Immature natural killer cell (primary cell): ENCODE data around the gene CUL4A. TPM values are rescaled to one million over a fixed set of nuclear protein-coding genes. Genes with fewer than 3 reads are reported as not detected.

Source experiments
- DNase-seq, 3 donors: peaks; one replicate each; pipeline ENCODE4 v3.0.0; 2022; ENCODE audit warnings: mixed read lengths in 1 of 3
- H3K27ac Mint-ChIP-seq, 6 donors: one replicate each; pipeline ENCODE4 v1.8.0; 2020; ENCODE audit warnings: mixed read lengths in 6 of 6, mild to moderate bottlenecking in 5 of 6, inconsistent platforms in 4 of 6, moderate library complexity in 3 of 6
- H3K27me3 Mint-ChIP-seq, 3 donors: one replicate each; pipeline ENCODE4 v1.8.0; 2020 to 2021; ENCODE audit warnings: low read depth in 3 of 3, mild to moderate bottlenecking in 3 of 3, mixed read lengths in 3 of 3, moderate library complexity in 3 of 3, inconsistent platforms in 1 of 3
- H3K36me3 Mint-ChIP-seq, 3 donors: one replicate each; pipeline ENCODE4 v1.8.0; 2020; ENCODE audit warnings: mixed read lengths in 3 of 3, inconsistent platforms in 2 of 3, mild to moderate bottlenecking in 2 of 3
- H3K4me1 Mint-ChIP-seq, 2 donors: one replicate each; pipeline ENCODE4 v1.8.0; 2020; ENCODE audit warnings: inconsistent platforms in 2 of 2, mild to moderate bottlenecking in 2 of 2, mixed read lengths in 2 of 2, moderate library complexity in 1 of 2
- H3K4me3 Mint-ChIP-seq, 5 donors: one replicate each; pipeline ENCODE4 v1.8.0; 2020; ENCODE audit warnings: mild to moderate bottlenecking in 5 of 5, mixed read lengths in 5 of 5, inconsistent platforms in 3 of 5, moderate library complexity in 3 of 5
- H3K9me3 Mint-ChIP-seq, 6 donors: one replicate each; pipeline ENCODE4 v1.8.0; 2020; ENCODE audit warnings: mild to moderate bottlenecking in 6 of 6, mixed read lengths in 6 of 6, inconsistent platforms in 4 of 6, moderate library complexity in 3 of 6
- polyA plus RNA-seq, 3 donors: library from polyadenylated mRNA; unstranded; fragments of 300-500 nt; fragmentation: Illumina TruSeq; gene quantifications; one replicate each; pipeline ENCODE4 v1.2.3, GENCODE V29; 2021

Gene CUL4A
- polyA plus RNA-seq, 3 donors from 2014 or later, result 27.8 to 56.4 (median 53.3) TPM

DNA sequence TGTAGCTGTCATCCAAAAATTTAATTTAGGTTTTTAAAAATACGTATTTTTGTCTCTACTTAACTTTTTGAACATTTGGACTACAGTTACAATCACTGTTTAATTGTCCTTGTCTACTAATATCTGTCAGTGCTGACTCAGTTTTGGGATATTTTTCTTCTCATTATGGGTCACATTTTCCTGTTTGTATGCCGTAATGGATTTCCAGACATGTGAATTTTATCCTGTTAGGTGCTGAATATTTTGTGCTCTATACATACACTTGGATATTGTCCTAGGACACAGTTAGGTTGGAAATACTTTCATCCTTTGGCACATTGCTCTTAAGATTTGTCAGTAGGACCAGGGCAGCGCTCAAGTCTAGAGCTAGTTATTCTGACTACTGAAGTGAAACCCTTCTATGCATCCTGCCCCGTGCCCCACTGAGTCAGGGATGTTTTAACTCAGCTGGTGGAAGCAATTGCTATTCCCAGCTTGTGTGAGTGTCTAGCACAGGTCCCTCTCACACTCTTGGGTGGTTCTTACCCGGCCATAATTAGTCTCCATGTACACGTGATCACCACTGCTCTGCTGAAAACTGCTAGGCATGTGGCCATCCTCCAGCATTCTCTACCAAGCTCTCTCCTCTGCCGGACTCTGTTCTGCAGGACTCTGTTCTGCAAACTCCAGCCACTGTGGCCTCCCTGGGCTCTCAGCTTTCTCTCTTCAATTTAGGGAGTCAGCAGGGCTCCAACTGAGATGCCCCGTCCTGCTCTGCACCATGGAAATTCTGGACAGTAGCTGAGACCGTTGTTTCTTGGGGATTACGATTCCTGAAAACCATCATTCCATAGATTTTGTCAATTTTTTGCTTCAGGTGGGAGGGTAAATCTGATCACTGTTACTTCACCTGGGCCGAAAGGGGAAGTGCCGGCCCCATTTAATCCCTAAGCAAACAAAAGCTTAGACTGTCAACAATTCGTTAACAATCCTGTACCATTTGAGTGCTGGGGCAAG, 39.8 kb upstream of the CUL4A start:
- Mint-ChIP-seq H3K9me3 (no peaks in the 10 kb centered on the region), H3K27ac (peak overlapping the region in 5 of 6 donors; percentile 40 to 83 (median 60)), H3K36me3 (peaks cover 10 to 36% (median 25%) of the 10 kb centered on the region in 3 donors), H3K4me3 (peak overlapping the region in 1 of 5 donors; percentile 11), H3K4me1 (peaks cover 69 to 77% of the 10 kb centered on the region in 2 donors), H3K27me3 (peaks cover 0 to 3% (median 0%) of the 10 kb centered on the region in 3 donors)
- no peak for DNase-seq

DNA sequence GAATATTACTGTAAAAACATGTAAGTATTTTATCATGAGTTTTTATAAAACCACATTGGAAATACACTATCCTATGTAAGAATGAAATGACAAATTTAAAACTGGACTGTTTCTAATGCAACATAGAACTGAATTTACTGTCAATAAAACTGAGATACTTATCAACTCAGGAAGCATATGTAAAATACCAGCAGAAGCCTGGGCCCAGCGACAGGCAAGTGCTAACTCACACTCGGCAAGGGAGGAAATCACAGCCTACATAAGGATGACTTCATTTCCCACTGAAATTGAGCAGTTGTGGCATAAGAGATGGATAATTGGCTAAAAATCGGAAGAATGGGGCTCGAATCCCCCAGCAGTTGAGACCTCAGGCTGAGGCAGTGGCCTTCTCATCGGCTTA, 38.9 kb upstream of the CUL4A start:
- peaks cover 10 to 42% (median 25%) of the 10 kb centered on the region in 3 donors for H3K36me3 Mint-ChIP-seq
- H3K27ac Mint-ChIP-seq, result peak overlapping the region; percentile 68 to 97 (median 80)
- peak in 2 of 3 donors; percentile 38 to 39 for DNase-seq
- no peaks in the 10 kb centered on the region for H3K9me3 Mint-ChIP-seq
- H3K4me1 Mint-ChIP-seq, result peaks cover 78 to 81% of the 10 kb centered on the region in 2 donors
- H3K27me3 Mint-ChIP-seq, result peaks cover 0 to 3% (median 0%) of the 10 kb centered on the region in 3 donors
- peak overlapping the region; percentile 51 to 67 (median 65) for H3K4me3 Mint-ChIP-seq

DNA sequence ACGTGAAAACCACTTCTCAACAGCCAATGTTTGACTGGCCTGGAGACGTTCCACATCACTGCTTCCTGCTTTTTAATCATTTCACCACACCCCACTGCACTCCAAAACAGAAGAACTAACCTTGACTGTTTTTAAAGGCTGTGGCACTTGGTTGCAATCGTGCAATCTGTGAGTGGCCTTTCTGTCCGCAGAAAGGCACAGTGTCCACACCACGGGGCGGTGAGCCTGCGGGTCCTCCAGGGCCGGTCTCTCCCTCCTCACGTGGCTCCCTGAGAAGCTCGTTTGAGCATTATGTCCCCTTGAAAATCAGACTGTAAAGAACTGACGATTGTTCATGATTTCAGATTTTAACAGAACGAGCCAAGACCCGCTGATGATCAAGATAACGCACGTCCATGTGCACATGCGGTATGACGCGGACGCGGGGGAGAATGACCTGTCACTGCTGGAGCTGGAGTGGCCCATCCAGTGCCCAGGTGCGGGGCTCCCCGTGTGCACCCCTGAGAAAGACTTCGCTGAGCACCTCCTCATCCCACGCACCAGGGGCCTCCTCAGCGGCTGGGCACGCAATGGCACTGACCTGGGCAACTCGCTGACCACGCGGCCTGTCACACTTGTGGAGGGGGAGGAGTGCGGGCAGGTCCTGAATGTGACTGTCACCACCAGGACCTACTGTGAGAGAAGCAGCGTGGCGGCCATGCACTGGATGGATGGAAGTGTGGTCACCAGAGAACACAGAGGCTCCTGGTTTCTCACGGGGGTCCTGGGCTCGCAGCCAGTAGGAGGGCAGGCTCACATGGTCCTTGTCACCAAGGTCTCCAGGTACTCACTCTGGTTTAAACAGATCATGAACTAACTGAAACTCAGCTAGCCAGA, 37.9 kb upstream of the CUL4A start:
- H3K27me3 Mint-ChIP-seq, result peaks cover 3 to 8% (median 3%) of the 10 kb centered on the region in 3 donors
- H3K27ac Mint-ChIP-seq, result peak overlapping the region; percentile 73 to 97 (median 80)
- peaks cover 79 to 83% of the 10 kb centered on the region in 2 donors for H3K4me1 Mint-ChIP-seq
- no peaks in the 10 kb centered on the region for H3K9me3 Mint-ChIP-seq
- H3K36me3 Mint-ChIP-seq, result peaks cover 14 to 46% (median 29%) of the 10 kb centered on the region in 3 donors
- DNase-seq, result no peak
- H3K4me3 Mint-ChIP-seq, result peak overlapping the region in 4 of 5 donors; percentile 5 to 63 (median 48)

DNA sequence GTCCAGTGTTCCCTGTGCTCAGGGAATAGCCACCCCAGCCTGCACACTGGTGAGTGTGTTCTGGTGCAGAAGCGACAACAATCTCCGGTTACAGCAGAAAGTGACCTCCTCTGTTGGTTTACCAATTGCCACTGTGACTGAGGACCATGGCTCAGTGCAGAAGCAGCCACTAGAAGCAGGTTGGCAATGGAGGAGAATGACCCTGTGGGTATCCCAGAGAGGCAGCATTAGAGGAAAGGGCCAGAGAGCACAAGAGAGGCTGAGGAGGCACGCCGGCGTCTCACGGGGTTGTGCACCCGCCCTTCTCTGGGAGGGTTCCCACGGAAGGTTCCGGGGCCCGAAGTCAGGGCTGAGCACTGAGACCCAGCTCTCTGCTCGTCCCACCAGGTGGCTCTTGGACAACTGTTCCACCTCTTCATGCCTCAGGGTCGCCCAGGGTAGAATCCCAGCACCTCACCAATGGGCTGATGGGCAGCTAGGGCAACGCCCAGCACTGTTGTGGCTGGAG, 36.9 kb upstream of the CUL4A start:
- no peaks in the 10 kb centered on the region for H3K9me3 Mint-ChIP-seq
- peaks cover 15 to 45% (median 25%) of the 10 kb centered on the region in 3 donors for H3K36me3 Mint-ChIP-seq
- H3K27ac Mint-ChIP-seq, result peak overlapping the region; percentile 23 to 97 (median 51)
- peaks cover 3 to 7% (median 6%) of the 10 kb centered on the region in 3 donors for H3K27me3 Mint-ChIP-seq
- peak overlapping the region in 2 of 5 donors; percentile 29 to 30 for H3K4me3 Mint-ChIP-seq
- H3K4me1 Mint-ChIP-seq, result peaks cover 83 to 85% of the 10 kb centered on the region in 2 donors
- no peak for DNase-seq

DNA sequence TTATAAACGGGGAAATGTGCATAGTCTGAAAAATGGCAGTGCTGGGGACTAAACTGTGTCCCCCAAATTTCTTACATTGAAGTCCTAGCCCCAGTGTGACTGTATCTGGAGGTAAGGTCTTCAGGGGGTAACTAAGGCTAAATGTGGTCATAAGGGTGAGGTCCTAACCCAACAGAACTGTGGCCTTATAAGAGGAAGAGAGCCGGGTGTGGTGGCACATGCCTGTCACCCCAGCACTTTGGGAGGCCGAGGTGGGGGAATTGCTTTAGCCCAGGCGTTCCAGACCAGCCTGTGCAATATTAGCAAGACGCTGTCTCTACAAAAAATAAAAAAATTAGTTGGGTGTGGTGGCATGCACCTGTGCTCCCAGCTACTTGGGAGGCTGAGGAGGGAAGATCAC, 33.1 kb upstream of the CUL4A start:
- peak; percentile 88 to 91 (median 88) for DNase-seq
- Mint-ChIP-seq H3K27me3 (peaks cover 7 to 21% (median 18%) of the 10 kb centered on the region in 3 donors), H3K4me1 (peaks cover 90 to 91% of the 10 kb centered on the region in 2 donors), H3K27ac (peak overlapping the region; percentile 92 to 99 (median 97)), H3K9me3 (peaks cover 0 to 4% (median 1%) of the 10 kb centered on the region in 6 donors), H3K36me3 (peaks cover 24 to 56% (median 37%) of the 10 kb centered on the region in 3 donors), H3K4me3 (peak overlapping the region; percentile 69 to 84 (median 73))

DNA sequence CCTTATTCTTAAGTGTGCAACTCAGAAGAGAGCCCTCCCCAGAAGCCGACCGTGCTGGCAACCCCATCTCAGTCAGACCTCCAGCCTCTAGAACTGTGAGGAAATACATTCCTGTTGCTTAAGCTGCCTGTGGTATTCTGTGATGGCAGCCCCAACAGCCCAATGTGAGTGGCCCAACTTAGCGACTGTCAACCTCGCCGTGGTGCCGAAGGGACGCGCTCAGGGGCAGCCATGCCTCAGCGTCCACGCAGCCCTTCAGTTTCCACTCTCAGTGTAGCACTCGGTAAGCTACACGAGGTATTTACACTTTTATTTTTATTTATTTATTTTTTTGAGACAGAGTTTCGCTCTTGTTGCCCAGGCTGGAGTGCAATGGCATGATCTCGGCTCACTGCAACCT, 32.6 kb upstream of the CUL4A start:
- Mint-ChIP-seq H3K27ac (peak overlapping the region; percentile 92 to 99 (median 97)), H3K36me3 (peaks cover 24 to 61% (median 42%) of the 10 kb centered on the region in 3 donors), H3K4me3 (peak overlapping the region; percentile 69 to 84 (median 73)), H3K4me1 (peaks cover 90 to 91% of the 10 kb centered on the region in 2 donors), H3K27me3 (peaks cover 7 to 21% (median 18%) of the 10 kb centered on the region in 3 donors), H3K9me3 (peaks cover 0 to 4% (median 1%) of the 10 kb centered on the region in 6 donors)
- no peak for DNase-seq

DNA sequence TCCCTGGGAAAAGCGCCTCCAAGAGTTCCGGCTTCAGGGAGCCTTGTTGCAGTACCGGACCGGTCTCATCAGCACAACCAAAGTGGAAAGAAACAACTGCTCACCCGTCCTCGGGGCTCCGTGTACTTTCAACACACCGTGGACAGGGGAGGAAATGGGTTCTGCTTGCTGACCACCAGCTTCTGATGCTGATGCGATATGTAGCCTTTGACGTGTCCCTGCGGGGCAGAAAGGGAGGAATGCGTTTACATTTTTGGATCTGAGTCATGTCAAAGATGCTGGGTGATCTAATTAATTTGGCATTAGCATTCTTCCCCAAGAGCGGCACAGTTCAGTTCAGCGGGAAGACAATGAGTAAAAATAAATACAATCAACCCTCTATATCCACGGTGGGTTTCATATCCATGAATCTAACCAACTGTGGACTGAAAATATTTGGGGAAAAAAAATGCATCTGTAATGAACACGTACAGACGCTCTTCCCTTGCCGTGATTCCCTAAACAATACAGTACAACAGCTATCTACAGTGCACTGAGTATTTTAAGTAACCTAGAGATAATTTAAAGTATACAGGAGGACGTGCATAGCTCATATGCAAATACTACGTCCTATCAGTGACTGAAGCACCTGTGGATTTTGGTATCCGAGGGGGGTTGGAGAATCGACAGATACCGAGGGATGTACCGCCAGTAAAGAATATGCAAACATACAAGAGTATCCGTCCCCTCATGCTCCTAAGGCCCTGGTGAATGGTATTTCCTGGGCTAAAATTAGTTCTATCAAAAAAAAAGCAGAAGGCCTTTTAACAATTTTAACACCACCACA, 31.1 kb upstream of the CUL4A start:
- DNase-seq, result no peak
- Mint-ChIP-seq H3K27ac (peak overlapping the region; percentile 34 to 99 (median 88)), H3K4me1 (peaks cover 91% of the 10 kb centered on the region in 2 donors), H3K9me3 (peaks cover 0 to 4% (median 1%) of the 10 kb centered on the region in 6 donors), H3K4me3 (peak overlapping the region; percentile 38 to 73 (median 60)), H3K36me3 (peaks cover 30 to 64% (median 52%) of the 10 kb centered on the region in 3 donors), H3K27me3 (peaks cover 7 to 21% (median 18%) of the 10 kb centered on the region in 3 donors)

DNA sequence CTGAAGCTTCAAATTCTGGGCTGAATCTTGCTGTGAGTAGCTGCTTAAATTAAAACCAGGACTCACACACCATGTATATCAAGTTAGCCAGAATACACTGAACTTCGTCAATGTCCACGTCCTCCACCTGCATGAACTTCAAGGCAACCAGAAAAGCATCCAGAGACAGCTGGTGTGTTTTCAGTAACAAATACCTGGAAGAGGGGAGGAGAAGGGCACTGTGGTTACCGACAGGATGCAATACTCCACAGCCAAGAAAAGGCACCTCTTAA, 30.6 kb upstream of the CUL4A start:
- peak overlapping the region in 5 of 6 donors; percentile 88 to 99 (median 95) for H3K27ac Mint-ChIP-seq
- H3K4me3 Mint-ChIP-seq, result peak overlapping the region in 3 of 5 donors; percentile 13 to 77 (median 52)
- H3K27me3 Mint-ChIP-seq, result peaks cover 7 to 21% (median 18%) of the 10 kb centered on the region in 3 donors
- no peak for DNase-seq
- peaks cover 0 to 4% (median 1%) of the 10 kb centered on the region in 6 donors for H3K9me3 Mint-ChIP-seq
- H3K36me3 Mint-ChIP-seq, result peaks cover 34 to 68% (median 54%) of the 10 kb centered on the region in 3 donors
- H3K4me1 Mint-ChIP-seq, result peaks cover 93 to 94% of the 10 kb centered on the region in 2 donors

DNA sequence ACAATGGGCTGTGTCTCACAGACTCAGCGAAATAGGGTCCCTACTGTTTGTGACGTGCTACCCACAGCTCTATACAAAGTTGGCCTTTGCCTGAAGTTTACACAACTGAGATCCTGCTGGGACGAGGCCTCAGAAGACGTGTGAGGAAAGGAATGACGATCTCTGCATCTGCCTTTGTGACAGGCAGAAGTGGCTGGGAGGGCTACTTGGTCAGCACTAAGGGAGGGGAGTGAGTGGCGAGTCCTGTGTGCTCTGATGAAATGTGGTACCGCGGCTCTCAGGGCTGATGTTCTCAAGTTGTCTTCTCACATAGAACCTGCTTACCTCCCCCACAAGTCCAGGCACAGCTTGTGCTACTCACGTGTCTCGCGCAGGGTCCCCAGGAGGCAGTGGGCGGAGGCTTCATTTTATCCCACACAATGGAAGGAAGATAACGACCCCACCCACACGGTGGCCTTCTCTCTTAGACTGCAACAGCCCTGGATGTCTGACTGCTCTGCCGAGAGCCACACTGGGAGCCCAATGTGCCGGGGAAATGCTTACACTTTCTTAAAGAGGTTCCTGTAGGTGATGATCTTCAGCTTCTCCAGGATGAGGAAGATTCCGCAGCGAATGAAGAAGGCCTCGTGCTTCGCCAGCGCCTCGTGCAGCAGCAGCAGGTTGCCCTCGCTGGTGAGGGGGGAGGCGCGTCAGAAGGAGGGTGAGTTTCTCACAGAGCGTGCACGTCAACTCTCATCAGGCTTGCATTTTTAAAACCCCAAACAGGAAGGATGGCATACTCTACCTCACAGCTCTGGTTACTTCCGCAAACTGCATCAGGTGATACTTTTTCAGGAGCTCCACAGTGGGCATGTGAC, 29.8 kb upstream of the CUL4A start:
- peaks cover 0 to 4% (median 1%) of the 10 kb centered on the region in 6 donors for H3K9me3 Mint-ChIP-seq
- peaks cover 34 to 69% (median 54%) of the 10 kb centered on the region in 3 donors for H3K36me3 Mint-ChIP-seq
- peak overlapping the region; percentile 57 to 79 (median 77) for H3K4me3 Mint-ChIP-seq
- H3K4me1 Mint-ChIP-seq, result peaks cover 90 to 95% of the 10 kb centered on the region in 2 donors
- peak; percentile 59 to 71 (median 62) for DNase-seq
- H3K27me3 Mint-ChIP-seq, result peaks cover 7 to 21% (median 18%) of the 10 kb centered on the region in 3 donors
- peak overlapping the region; percentile 91 to 99 (median 96) for H3K27ac Mint-ChIP-seq

DNA sequence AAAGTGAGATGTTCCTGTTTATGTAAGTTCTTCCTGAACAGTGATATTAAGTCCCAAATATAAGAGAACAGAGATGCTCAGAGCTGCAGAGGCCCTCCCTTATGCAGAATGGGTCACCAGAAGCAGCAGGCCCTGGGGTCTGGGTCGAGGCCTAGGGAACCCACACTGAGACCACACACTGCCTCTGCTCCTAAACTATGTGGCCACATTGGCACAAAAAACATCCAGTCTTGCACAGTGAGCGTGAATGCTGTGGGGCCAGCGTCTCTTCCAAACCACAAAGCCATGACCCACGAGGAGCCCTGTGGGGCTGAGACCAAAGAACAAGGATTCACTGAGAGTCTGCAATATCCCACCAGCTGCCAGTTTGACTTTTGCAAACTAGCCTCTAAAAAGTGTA, 27.4 kb upstream of the CUL4A start:
- Mint-ChIP-seq H3K36me3 (peaks cover 29 to 61% (median 49%) of the 10 kb centered on the region in 3 donors), H3K4me3 (peak overlapping the region in 3 of 5 donors; percentile 29 to 63 (median 45)), H3K4me1 (peaks cover 89 to 99% of the 10 kb centered on the region in 2 donors), H3K27me3 (peaks cover 16 to 29% (median 29%) of the 10 kb centered on the region in 3 donors), H3K9me3 (peaks cover 0 to 4% (median 1%) of the 10 kb centered on the region in 6 donors), H3K27ac (peak overlapping the region; percentile 9 to 99 (median 84))
- no peak for DNase-seq

DNA sequence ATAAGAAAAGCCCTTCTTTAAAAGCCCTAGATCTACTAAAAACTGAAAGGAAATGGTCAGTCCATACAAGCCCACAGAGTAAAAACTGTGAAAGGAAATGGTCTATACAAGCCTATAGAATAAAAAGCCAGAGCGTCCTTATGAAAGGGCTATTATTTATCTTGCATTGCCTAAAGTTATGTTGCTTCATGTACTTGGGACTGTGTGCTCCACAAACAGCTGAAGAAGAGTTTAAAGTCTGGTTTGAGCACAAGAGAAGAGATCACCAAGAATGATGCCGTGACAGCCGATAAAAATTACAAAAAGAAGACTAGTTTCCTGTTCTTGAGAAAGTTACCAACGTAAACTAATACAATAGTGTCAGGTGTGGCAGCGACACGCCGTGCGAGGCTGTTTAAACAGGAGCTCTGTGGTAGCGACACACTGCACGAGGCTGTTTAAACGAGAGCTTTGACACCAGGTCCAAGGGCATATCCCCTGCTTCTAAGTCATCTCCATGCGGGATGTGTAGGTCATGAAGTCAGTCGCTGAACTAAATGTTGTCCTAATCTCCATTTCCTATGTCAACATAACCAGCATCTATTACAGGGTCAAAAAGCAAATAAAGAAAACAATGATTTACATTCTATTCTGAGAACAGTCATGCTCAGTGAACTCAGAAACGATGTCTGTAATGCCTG, 25.8 kb upstream of the CUL4A start:
- no peak for DNase-seq
- Mint-ChIP-seq H3K36me3 (peaks cover 29 to 61% (median 47%) of the 10 kb centered on the region in 3 donors), H3K27ac (peak overlapping the region; percentile 77 to 100 (median 90)), H3K9me3 (peaks cover 0 to 4% (median 1%) of the 10 kb centered on the region in 6 donors), H3K4me3 (peak overlapping the region; percentile 58 to 83 (median 68)), H3K27me3 (peaks cover 17 to 27% (median 26%) of the 10 kb centered on the region in 3 donors), H3K4me1 (peaks cover 92 to 99% of the 10 kb centered on the region in 2 donors)
